Heart left ventricle (tissue), 16 donors: ENCODE data around the gene PPFIA2. TPM values are rescaled to one million over a fixed set of nuclear protein-coding genes. Genes with fewer than 3 reads are reported as not detected.

Experiments
- ATAC-seq, 4 donors: fragments of 200-7000 bp; cut with Tn5 transposase; one replicate each; pipeline ENCODE4 v1.9.1; 2020 to 2022; ENCODE audit warnings: moderate library complexity in 4 of 4, mild to moderate bottlenecking in 3 of 4, moderate number of reproducible peaks in 1 of 4
- DNase-seq, 5 donors: peaks; one replicate each; pipeline ENCODE4 v3.0.0-alpha.2; 2020
- H3K27ac ChIP-seq, 12 donors: fragments of 200-600 bp; sonication (generic) in 4 of 12; one replicate each; pipeline versions ENCODE4 v1.5.0 to v1.8.0; 2016 to 2022; ENCODE audit warnings: mild to moderate bottlenecking in 2 of 12
- H3K27me3 ChIP-seq, 9 donors: fragments of 200-600 bp; sonication (generic) in 2 of 9; one replicate each; pipeline versions ENCODE4 v1.5.1 to v1.8.0; 2016 to 2022; ENCODE audit warnings: mild to moderate bottlenecking in 3 of 9
- H3K36me3 ChIP-seq, 9 donors: fragments of 200-600 bp; sonication (generic) in 2 of 9; one replicate each; pipeline versions ENCODE4 v1.5.0 to v1.8.0; 2018 to 2022; ENCODE audit warnings: mild to moderate bottlenecking in 2 of 9
- H3K4me1 ChIP-seq, 12 donors: fragments of 200-600 bp; sonication (generic) in 4 of 12; one replicate each; pipeline versions ENCODE4 v1.5.0 to v1.8.0; 2016 to 2022; ENCODE audit warnings: mild to moderate bottlenecking in 3 of 12
- H3K4me3 ChIP-seq, 12 donors: fragments of 200-600 bp; sonication (generic) in 4 of 12; one replicate each; pipeline versions ENCODE4 v1.5.0 to v1.8.0; 2017 to 2022; ENCODE audit warnings: mild to moderate bottlenecking in 9 of 12, moderate library complexity in 4 of 12
- H3K9me3 ChIP-seq, 12 donors: fragments of 200-600 bp; sonication (generic) in 4 of 12; one replicate each; pipeline versions ENCODE4 v1.5.0 to v1.8.0; 2016 to 2022; ENCODE audit warnings: mild to moderate bottlenecking in 1 of 12
- POLR2A ChIP-seq, 2 donors: fragments of 450-650 bp; IDR thresholded peaks; one replicate each; pipeline ENCODE4 v1.6.1; 2017; ENCODE audit warnings: antibody characterized with exemption in 2 of 2, mild to moderate bottlenecking in 2 of 2, moderate library complexity in 2 of 2
- WGBS, 4 donors: extraction: QIAGEN DNeasy Blood & Tissue Kit in 2 of 4; methylation state at CpG; one replicate each; pipeline versions ENCODE4 v1.1.5 to v1.1.7; 2013 to 2018; 5-methylcytosine and 5-hydroxymethylcytosine counted together
- intact Hi-C, 10 donors: fragments of 100-400 bp; cut with DNase I; formaldehyde crosslinking; loops; one replicate each; pipeline versions ENCODE4 v1.11.1 to v1.14.2; 2022
- polyA plus RNA-seq, 2 donors: library from polyadenylated mRNA; stranded (reverse); fragments of 200-250 nt; gene quantifications; one replicate each; pipeline ENCODE4 v1.2.3, GENCODE V29; 2013
- total RNA-seq, 9 donors: library from RNA; depleted of rRNA in 2 of 9; stranded (reverse); fragments of >200 nt in 2 of 9; fragmentation: NEBNext Ultra II Directional in 3 of 9; extraction: Animal tissue kit (Norgen Biotek cat#: 25700) in 3 of 9; gene quantifications; one replicate each; pipeline versions ENCODE4 v1.1.0 to v1.2.4, GENCODE V29; 2016 to 2023
- TF ChIP-seq, protein P1 (sequence below), 12 donors: fragments of 200-600 bp; sonication (generic) in 4 of 12; IDR thresholded peaks; one replicate each; pipeline versions ENCODE4 v1.5.0 to v1.8.0; 2018 to 2022; ENCODE audit warnings: antibody characterized with exemption in 12 of 12, mild to moderate bottlenecking in 5 of 12
- donor health status: ischemic (EF 13 %, LVEDD 7.1; RV severe dilation, severe dysfunction).
- donor health status: healthy with polysubstance abuse.
- donor health status: DM: no; HTN: yes; CAD: no.
- donor health status: DM: no; HTN: no; CAD: no.
- donor health status: ischemic (EF 25% LVEDD 6.9; RV normal size, moderate dysfunction).
- donor health status: ischemic (EF 25% LVEDD 5.7; RV mildly dilated, moderate dysfunction).
- donor health status: healthy.
- donor health status: DM: yes; HTN: yes; CAD: no.
- donor health status: ischemic (EF 35%, LVEDD 5.7; RV mildly dilated, moderate dysfunction).
- donor health status: nonischemic (EF 11% LVEDD 7.7; RV severe dilation, severe dysfunction).
- donor health status: DM: yes; HTN: yes; CAD: no.
- donor health status: PGD.
- donor health status: ischemic (EF 29% LVEDD 5.4; RV normal size, mild dysfunction).
- donor health status: nonischemic (EF 23%, LVEDD 6.1; RV moderate dilation, normal function).

PPFIA2 gene
- total and polyA plus RNA-seq, 11 donors: 0.08 to 1.3 (median 0.49) TPM; not detected in 3

GRCh38 chr12:81461163-81461562 lies 298.0 kb downstream of the PPFIA2 start:
- WGBS, 4 donors: 62 to 68% (median 64%) methylated on average over 4 of the region's 4 CpGs

GRCh38 chr12:81450920-81451739 lies 308.0 kb downstream of the PPFIA2 start:
- DNase-seq: peak in 3 of 5 donors; percentile 18 to 28 (median 21)

More at GRCh38 chr12:81461163-81461562, 298.0 kb downstream of the PPFIA2 start:
- Histone ChIP-seq H3K36me3 (no peaks in the 10 kb centered on the region), H3K27ac (no peak overlapping the region), H3K9me3 (no peaks in the 10 kb centered on the region), H3K4me1 (no peaks in the 10 kb centered on the region), H3K4me3 (no peak overlapping the region), H3K27me3 (no peaks in the 10 kb centered on the region)
- no peak for DNase-seq
- intact Hi-C loops: no loop called here
- TF ChIP-seq POLR2A (IDR thresholded peaks at IDR 0.05): no peak
- TF ChIP-seq, protein P1, sequence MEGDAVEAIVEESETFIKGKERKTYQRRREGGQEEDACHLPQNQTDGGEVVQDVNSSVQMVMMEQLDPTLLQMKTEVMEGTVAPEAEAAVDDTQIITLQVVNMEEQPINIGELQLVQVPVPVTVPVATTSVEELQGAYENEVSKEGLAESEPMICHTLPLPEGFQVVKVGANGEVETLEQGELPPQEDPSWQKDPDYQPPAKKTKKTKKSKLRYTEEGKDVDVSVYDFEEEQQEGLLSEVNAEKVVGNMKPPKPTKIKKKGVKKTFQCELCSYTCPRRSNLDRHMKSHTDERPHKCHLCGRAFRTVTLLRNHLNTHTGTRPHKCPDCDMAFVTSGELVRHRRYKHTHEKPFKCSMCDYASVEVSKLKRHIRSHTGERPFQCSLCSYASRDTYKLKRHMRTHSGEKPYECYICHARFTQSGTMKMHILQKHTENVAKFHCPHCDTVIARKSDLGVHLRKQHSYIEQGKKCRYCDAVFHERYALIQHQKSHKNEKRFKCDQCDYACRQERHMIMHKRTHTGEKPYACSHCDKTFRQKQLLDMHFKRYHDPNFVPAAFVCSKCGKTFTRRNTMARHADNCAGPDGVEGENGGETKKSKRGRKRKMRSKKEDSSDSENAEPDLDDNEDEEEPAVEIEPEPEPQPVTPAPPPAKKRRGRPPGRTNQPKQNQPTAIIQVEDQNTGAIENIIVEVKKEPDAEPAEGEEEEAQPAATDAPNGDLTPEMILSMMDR (IDR thresholded peaks at IDR 0.05): no peak
- no peak for ATAC-seq

DNA sequence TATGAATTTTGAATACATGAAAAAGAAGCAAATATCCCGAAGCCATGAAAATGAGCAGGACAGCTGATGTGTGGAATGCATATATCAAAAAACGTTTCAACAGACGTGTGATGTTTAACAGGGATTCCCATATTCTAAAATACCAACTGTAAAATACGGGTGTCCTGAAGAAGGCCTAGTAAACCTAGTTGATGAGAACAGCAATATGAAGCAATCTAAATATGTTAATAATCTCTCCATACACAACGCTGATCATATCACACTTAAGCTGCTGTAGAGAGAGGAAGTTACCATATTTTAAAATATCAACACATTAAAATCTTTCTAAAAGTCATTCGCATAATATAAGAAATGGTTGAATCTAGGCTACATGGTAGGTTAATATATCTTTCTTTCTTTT lies 317.5 kb downstream of the PPFIA2 start:
- 71 to 78% (median 73%) methylated on average over 6 of the region's 6 CpGs for WGBS, 4 donors
- H3K36me3 ChIP-seq: no peaks in the 10 kb centered on the region
- no peak overlapping the region for H3K4me3 ChIP-seq
- TF ChIP-seq, protein P1 (IDR thresholded peaks at IDR 0.05): no peak
- H3K4me1 ChIP-seq: no peaks in the 10 kb centered on the region
- no peak overlapping the region for H3K27ac ChIP-seq
- H3K9me3 ChIP-seq: no peaks in the 10 kb centered on the region
- H3K27me3 ChIP-seq: no peaks in the 10 kb centered on the region
- intact Hi-C loops: no loop called here
- DNase-seq (no peak), ATAC-seq (no peak)

More at GRCh38 chr12:81450920-81451739, 308.0 kb downstream of the PPFIA2 start:
- no peaks in the 10 kb centered on the region for H3K9me3 ChIP-seq
- H3K27ac ChIP-seq: no peak overlapping the region
- H3K4me1 ChIP-seq: no peaks in the 10 kb centered on the region
- ATAC-seq: peak; percentile 42 to 72 (median 66)
- H3K36me3 ChIP-seq: no peaks in the 10 kb centered on the region
- TF ChIP-seq, protein P1 (IDR thresholded peaks at IDR 0.05): peak; percentile 36 to 66 (median 50)
- TF ChIP-seq POLR2A (IDR thresholded peaks at IDR 0.05): no peak
- no peaks in the 10 kb centered on the region for H3K27me3 ChIP-seq
- 29 to 38% (median 35%) methylated on average over 5 of the region's 5 CpGs for WGBS, 4 donors
- intact Hi-C loops: loop anchor here (1.0 to 5.0 kb wide), 3 partner anchors 176 kb away; no protein-coding TSS in a partner anchor
- no peak overlapping the region for H3K4me3 ChIP-seq

DNA sequence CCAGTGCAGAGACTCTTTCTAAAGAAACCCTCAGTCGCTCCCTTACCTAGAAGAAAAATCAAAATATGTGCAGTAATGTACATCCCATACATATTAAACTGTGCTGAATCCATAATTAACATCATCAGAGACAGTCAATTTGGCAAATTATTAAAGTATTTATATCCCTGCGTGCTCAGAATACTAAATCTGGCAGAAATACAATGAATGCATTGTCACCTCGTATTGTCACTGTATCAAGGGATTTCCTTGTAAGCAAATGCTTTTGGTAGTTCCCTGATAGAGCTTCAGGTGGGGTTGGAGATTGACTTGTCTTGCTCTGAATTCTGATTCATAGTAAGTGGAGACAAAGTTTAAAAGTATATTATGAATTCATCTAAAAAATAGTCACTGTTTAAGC lies 319.1 kb downstream of the PPFIA2 start:
- Histone ChIP-seq H3K36me3 (no peaks in the 10 kb centered on the region), H3K4me3 (no peak overlapping the region), H3K27ac (no peak overlapping the region), H3K4me1 (no peaks in the 10 kb centered on the region), H3K9me3 (no peaks in the 10 kb centered on the region), H3K27me3 (no peaks in the 10 kb centered on the region)
- 60 to 75% (median 64%) methylated on average over 3 of the region's 3 CpGs for WGBS, 4 donors
- ATAC-seq: no peak
- intact Hi-C loops: no loop called here
- TF ChIP-seq, protein P1 (IDR thresholded peaks at IDR 0.05): no peak
- TF ChIP-seq POLR2A (IDR thresholded peaks at IDR 0.05): no peak
- no peak for DNase-seq
